Renal cortex interstitium (tissue), 15 donors: ENCODE measurements around the gene ZSCAN20. TPM values are rescaled to one million over a fixed set of nuclear protein-coding genes. Genes with fewer than 3 reads are reported as not detected.

Experiments used
- DNase-seq, 11 donors: peaks; one replicate each; pipeline ENCODE4 v3.0.0-alpha.2; 2013; ENCODE audit warnings: low read depth in 9 of 11, low spot score in 4 of 11; ENCODE audit errors: extremely low read depth in 1 of 11
- long read RNA-seq, 16 experiments: transcript quantifications; one replicate each; lab custom pipeline, GENCODE V29; 2026
- polyA plus RNA-seq, 3 donors: library from polyadenylated mRNA; unstranded; fragments of 120-200 nt; gene quantifications; one replicate each; pipeline ENCODE4 v1.2.1, GENCODE V29; 2013; ENCODE audit not compliant: insufficient read length in 3 of 3

ZSCAN20 gene
- 1 to 10 TPM; 5.4 to 5.9 (median 5.5) TPM for polyA plus RNA-seq
- long read RNA-seq, donor 1, result 0 reads
- long read RNA-seq, donor 2, result 0 reads
- long read RNA-seq, donor 3, result 0 reads
- long read RNA-seq, donor 4, result 0 reads
- long read RNA-seq, donor 5, result 0 reads
- long read RNA-seq, donor 6, result 0 reads
- long read RNA-seq, donor 7, result 0 reads
- long read RNA-seq, donor 8, result 0 reads
- long read RNA-seq, donor 9, result 0 reads
- long read RNA-seq, donor 10, result 0 reads
- long read RNA-seq, donor 11, result 0 reads
- long read RNA-seq, donor 12, result 0 reads
- long read RNA-seq, donor 13, result 0 reads
- long read RNA-seq, donor 14, full-length matches to known transcripts, result 2 of 2 reads
- long read RNA-seq, donor 14, partial matches to known transcripts, result 0 of 2 reads
- long read RNA-seq, donor 14, other reads (novel, unspliced or antisense), result 0 of 2 reads
- long read RNA-seq, donor 15, result 0 reads
- long read RNA-seq, donor 16, partial matches to known transcripts, result 6 of 6 reads
- long read RNA-seq, donor 16, other reads (novel, unspliced or antisense), result 0 of 6 reads

DNA sequence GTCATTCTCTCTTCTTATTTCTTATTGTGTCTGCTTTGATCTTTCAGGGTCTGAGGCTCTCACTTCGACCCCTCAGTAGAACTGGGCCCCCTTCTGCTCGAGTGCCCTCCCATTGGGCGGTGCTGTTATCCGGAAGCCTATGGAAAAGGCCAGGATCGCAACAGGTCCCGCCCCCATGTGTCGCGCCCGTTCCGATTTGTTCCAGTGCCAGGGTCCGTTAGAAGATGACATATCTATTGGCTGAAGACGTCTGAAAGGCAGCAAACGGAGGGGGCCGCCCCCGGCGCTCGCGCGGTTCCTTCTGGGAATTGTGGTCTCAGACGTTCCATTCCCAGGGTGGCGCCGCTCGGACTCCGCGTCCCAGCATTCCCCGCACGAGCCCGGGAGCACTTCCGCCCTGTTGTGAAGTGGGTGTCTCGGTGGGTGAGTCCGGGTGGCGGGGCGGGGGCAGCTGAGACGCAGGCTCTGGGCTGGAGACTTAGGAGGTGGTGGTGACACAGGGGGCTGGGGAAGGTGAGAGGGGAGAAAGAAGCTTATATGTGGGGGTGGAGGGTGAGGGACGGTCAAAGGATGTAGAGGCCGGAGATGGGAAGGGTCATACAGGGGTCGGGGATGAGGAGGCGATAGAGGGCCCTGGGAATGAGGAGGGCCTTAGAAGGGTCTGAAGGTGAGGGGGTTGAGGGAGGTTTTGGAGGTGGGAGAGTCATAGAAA lies at the start of gene ZSCAN20:
ZSCAN20 (plus strand) TSS at position 377 of the 712 bp plus-strand sequence. CDS start 6,644 bp downstream, outside the sequence.
- peak; percentile 91 to 97 (median 95) for DNase-seq

DNA sequence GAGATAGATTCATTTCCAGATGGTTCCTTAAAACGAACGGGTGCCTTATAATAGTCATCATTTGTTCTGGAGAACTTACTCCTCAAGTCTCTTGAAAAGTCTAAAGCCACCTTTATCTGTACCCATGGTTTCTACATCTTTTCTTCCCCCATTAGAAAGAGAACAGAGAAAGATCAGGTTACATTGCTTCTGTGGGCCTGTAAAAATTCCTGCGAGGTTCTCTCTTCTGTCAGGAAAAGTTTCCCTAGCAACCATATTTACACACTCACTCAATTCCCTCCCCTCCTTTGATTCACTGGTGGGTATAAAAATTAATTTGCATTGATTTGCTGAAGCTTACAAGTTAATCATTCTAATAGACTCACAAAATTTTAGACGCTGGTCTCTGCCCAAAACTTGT lies 48.2 kb upstream of the ZSCAN20 start:
- DNase-seq, result no peak

DNA sequence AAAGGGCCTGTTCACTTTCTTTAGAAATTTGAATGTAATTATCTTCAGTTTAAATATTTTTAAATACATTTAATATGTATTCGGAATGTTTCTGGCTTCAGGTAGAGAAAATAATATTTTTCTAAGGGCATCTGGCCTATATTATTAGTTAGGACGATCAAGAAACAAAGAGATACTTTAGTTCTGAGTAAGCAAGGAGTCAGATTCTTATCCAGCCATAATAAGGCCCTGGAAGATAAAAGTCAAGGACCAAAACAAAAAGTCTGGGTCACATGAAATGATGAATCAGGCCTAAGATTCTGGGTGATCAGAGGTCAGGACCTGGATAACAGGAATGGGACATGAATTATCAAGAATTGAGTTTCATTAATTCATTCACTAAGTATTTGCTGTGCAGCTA lies 47.8 kb upstream of the ZSCAN20 start:
- no peak for DNase-seq

- no peak for DNase-seq
These were observed 46.5 kb upstream of the ZSCAN20 start for GRCh38 chr1:33425900-33426299.

DNA sequence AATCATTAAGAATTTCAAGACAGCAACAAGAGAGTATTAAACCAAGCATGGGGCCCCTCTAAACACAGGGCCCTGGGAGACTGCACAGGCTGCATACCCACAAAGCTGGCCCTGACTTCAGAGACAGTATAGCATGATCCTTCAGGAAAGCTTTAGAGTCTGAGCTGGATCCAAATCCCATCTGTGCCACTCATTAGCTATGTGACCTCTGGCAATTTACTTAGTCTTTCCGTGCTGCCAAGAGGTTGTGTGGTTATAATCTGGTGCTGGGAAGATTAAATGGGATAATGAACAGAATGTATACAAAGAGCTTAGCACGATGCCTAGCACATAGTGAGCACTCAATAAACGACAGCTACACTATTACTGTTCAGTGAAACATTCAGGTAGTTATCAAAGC lies 45.5 kb upstream of the ZSCAN20 start:
- no peak for DNase-seq

DNA sequence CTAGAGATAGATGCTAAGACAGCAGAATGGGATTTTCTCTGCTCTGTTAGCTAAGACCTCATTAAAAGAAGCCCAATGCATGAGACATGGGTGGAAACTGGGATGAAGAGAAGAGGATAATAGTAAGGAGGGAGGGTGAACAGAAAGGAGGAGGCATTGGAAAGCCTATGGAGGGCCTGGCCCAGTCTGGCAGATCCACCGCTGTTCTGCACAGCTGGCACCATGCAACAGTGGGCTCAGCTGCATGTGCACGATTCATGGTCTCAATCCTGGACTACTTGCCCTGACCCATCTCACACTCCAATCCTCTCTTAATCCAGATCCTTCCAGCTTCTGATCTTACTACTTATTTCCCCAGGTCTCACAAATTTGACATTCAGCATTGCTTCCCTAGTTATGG lies 43.8 kb upstream of the ZSCAN20 start:
- DNase-seq, result no peak

GRCh38 chr1:33429332-33429731 lies 43.1 kb upstream of the ZSCAN20 start:
- DNase-seq, result no peak

DNA sequence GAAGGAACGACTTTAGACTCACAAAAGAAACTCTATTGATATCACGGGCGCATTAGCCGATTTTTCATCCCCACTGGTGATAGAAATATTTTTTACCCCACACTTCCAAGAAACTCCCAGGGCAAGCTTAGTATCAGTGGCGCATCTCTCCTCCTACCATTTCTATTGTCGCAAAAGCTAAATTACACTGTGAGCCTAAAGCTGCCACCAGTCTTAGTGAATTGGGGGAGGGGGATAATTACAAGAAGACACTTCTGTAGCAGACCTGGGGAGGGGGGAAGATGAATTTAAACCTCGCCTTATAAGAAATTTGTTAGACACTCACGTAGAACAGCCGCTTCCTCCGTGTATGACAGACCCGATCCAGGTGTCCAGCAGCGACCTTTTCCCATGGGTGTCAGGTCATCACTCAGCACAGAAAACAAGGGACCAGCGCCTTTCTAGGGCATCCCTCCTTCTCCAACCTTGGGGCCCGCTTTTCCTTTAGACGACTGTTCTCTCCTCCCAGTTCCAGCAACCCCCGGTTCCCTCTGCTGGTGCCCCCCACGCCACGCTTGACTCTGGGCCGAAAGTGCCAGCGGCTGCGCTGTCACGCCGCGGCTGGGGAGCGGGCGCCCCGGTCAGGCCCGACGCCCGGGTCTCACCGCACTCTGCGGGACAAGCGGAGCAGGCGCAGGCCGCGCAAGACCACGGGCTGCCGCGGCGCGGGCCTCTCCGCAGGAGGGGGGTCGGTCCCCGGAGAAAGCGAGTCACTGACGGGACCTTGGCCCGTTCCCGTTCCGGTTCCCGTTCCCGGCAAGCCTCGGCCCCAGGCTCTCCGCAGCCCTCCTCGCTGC lies 42.4 kb upstream of the ZSCAN20 start:
- peak in 1 of 11 donors; percentile 26 for DNase-seq

DNA sequence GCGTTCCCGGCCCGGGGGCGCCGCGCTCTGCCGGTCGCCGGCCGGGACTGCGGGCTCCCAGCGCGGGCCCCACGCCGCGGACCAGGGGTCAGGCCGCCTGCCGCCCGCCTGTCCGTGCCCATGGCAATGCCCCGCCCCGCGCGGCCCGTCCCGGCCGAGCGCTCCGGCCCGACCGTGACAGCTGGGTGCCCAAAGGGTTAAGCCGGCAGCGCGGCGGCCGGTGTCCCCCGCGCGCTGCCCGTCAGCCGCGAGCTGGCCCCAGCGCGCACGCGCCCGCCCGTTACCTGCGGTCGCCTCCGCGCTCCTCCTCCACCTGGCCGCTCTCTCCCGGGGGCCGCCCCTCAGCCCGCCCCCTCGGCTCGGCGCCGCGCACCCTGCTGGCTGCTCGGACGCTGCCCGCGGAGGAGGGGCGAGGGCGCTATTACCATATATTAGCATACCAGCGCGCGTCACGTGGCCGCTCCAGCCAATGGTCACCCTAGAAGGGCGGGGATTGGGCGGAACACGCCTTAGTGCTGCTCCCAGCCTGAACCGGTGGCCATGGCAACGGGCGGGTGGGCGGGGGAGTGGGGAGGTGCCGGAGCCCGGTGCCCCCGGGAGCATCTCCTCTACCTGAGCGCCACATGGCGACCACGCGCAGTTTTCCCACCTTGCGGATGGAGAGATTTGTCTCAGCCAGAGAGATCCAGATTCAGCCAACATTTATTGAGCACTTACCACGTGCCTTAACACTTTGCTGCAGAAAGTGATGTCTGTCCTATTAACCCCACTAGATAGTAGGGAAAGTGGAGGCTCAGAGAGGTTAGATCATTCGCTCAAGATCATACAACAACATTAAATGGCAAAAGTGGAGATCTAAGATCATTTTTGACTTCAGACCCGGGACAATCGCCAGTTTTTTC lies 41.5 kb upstream of the ZSCAN20 start, which contains the start of gene PHC2:
PHC2 (minus strand) TSS at position 404 of the 902 bp plus-strand sequence. CDS start 55,556 bp downstream, outside the sequence.
- DNase-seq, result peak; percentile 80 to 96 (median 94)

GRCh38 chr1:33433509-33434362 lies 38.7 kb upstream of the ZSCAN20 start:
- peak in 4 of 11 donors; percentile 36 to 70 (median 48) for DNase-seq

DNA sequence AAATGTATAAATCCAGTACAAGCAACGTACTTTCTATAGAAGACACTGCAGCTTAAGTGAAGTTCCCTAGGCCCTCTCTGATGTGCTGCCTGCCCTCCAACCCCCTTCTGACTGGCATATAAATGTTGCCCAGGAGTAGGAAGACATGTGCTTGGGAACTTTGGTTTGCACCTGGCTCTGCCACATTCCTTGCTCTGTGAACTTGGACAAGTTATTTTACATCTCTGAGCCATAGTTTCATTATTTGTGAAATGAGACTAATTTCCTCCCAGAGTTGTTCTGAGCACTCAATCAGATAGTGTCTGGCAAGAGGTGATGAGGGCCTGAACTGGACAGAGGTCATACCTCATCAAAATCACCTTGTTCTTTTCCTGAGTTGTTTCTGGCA lies 38.1 kb upstream of the ZSCAN20 start:
- DNase-seq, result no peak

GRCh38 chr1:33435096-33435820 lies 37.2 kb upstream of the ZSCAN20 start:
- DNase-seq, result no peak

GRCh38 chr1:33436557-33437285 lies 35.7 kb upstream of the ZSCAN20 start:
- DNase-seq, result no peak

DNA sequence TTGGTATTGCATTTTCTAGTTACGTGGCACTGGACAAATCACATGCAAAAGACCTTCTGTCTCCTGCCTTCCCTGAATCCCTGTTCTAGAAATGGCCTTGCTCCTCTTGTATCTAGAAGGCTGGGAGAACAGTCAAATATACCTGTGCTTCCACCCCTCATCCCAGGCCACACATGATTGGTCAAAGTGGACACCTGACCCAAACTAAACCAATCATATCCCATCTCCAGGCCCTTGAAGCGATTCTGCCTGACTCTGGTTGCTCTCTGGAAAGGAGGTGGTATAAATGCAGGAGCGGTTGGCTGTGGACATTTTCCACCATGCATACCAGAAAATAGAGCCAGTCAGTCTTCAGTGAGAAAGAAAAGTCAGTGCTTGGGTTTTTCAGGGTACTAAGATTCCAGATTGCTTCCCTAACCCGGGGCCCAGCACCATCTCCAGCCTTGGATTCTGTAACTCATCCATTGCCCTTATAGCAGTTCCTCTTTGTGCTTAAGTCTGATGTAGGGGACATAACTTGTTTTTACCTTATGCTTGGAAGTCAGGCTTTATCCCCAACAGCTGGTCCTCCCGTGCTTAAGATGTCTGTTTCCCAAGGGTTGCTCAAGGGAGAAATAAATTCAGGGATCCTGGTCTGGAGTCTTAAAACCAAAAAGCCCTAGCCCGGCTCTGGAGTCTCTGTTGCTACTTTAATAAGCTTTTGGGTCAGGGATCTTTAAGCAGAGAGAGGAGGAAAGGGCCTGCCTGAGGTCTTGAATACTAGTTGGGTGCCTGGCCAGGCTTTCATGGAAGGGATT lies 33.9 kb upstream of the ZSCAN20 start:
- DNase-seq, result no peak

DNA sequence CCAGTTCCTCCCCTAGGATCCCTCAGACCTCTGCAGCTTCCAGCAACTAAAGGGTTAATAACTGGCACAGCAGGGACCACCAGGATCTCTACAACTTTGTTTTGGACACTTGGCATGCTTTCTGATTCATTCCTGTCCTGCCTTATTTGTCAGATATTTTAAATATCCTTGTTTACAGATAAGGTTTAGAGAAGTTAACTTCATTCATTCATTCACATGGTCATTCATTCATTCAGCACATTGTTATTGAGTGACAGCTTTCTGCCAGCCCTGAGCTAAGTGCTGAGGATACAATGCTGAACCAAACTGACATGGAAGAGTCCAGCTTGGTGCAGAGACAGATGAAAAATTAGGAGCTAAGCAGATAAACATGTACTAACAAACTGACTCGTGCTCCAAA lies 32.8 kb upstream of the ZSCAN20 start:
- no peak for DNase-seq
